ENCODE results near the gene PPP2R2C.

GRCh38 chr4:6440506-6441201 lies 31.8 kb downstream of the PPP2R2C start:
- TF ChIP-seq CTCF (conservative IDR thresholded peaks at IDR 0.05; ENCODE audit: low read length) (no peak), EZH2phosphoT487 (IDR thresholded peaks at IDR 0.05; ENCODE audit: borderline replicate concordance, low read depth, low read length) (no peak)

All from OCI-LY7 (cell line).